HG03342 (cell line): ENCODE data around the gene CEPT1.

Source experiments
- ATAC-seq: cut with Tn5 transposase; IDR thresholded peaks from one replicate; pipeline ENCODE4 v1.9.1; 2021; ENCODE audit warnings: mild to moderate bottlenecking, moderate library complexity; ENCODE audit not compliant: unreplicated experiment

CEPT1 gene

GRCh38 chr1:111145963-111146768 is 6.1 kb downstream of the CEPT1 start:
- ATAC-seq = no peak

GRCh38 chr1:111147948-111148347 is 7.9 kb downstream of the CEPT1 start:
- no peak for ATAC-seq

- peak; percentile 70 for ATAC-seq
Observed at GRCh38 chr1:111148376-111148881, 8.4 kb downstream of the CEPT1 start.

GRCh38 chr1:111151838-111152237 is 11.8 kb downstream of the CEPT1 start:
- no peak for ATAC-seq

- ATAC-seq = no peak
Observed at GRCh38 chr1:111154021-111154999, 14.3 kb downstream of the CEPT1 start.

GRCh38 chr1:111157431-111157830 is 17.4 kb downstream of the CEPT1 start:
- ATAC-seq = no peak

GRCh38 chr1:111161843-111162487 is 21.9 kb downstream of the CEPT1 start:
- ATAC-seq = no peak

- no peak for ATAC-seq
Observed at GRCh38 chr1:111162488-111162880, 22.5 kb downstream of the CEPT1 start.

GRCh38 chr1:111163363-111163762 is 23.3 kb downstream of the CEPT1 start:
- no peak for ATAC-seq

- no peak for ATAC-seq
Observed at GRCh38 chr1:111164151-111164550, 24.1 kb downstream of the CEPT1 start.

GRCh38 chr1:111172463-111172862 is 32.4 kb downstream of the CEPT1 start:
- ATAC-seq = no peak

- ATAC-seq = no peak
Observed at GRCh38 chr1:111174070-111174469, 34.0 kb downstream of the CEPT1 start.

GRCh38 chr1:111175349-111175748 is 35.3 kb downstream of the CEPT1 start:
- no peak for ATAC-seq

- ATAC-seq = no peak
Observed at GRCh38 chr1:111176678-111177077, 36.7 kb downstream of the CEPT1 start.

GRCh38 chr1:111179968-111180533 is 40.0 kb downstream of the CEPT1 start:
- no peak for ATAC-seq

GRCh38 chr1:111182052-111182451 is 42.0 kb downstream of the CEPT1 start:
- ATAC-seq = no peak

GRCh38 chr1:111183308-111184069 is 43.5 kb downstream of the CEPT1 start:
- no peak for ATAC-seq

GRCh38 chr1:111184663-111185062 is 44.6 kb downstream of the CEPT1 start:
- no peak for ATAC-seq

- no peak for ATAC-seq
Observed at GRCh38 chr1:111190931-111191451, 51.0 kb downstream of the CEPT1 start.

- no peak for ATAC-seq
Observed at GRCh38 chr1:111191496-111191895, 51.5 kb downstream of the CEPT1 start.
